Coronary artery (tissue), 2 donors: ENCODE results near the gene CST1.
A peak's percentile ranks its signal among the peaks of the same experiment; 100 is the strongest.

Experiments
- DNase-seq: peaks from one replicate; pipeline ENCODE4 v3.0.0-alpha.2; 2017; ENCODE audit warnings: low spot score
- H3K27ac ChIP-seq, 2 donors: fragments of 200-600 bp; sonication (generic); one replicate each; pipeline ENCODE4 v1.5.1; 2016 to 2019
- H3K4me3 ChIP-seq: fragments of 200-600 bp; sonication (generic); 2 replicates; pipeline ENCODE4 v1.5.1; 2016; ENCODE audit warnings: mild to moderate bottlenecking, moderate library complexity
- TF ChIP-seq, protein P1 (sequence below): fragments of 200-600 bp; sonication (generic); IDR thresholded peaks from one replicate; pipeline ENCODE4 v1.5.1; 2019; ENCODE audit warnings: antibody characterized with exemption

Gene CST1

GRCh38 chr20:23710771-23711170 lies 40.0 kb downstream of the CST1 start:
- TF ChIP-seq, protein P1, sequence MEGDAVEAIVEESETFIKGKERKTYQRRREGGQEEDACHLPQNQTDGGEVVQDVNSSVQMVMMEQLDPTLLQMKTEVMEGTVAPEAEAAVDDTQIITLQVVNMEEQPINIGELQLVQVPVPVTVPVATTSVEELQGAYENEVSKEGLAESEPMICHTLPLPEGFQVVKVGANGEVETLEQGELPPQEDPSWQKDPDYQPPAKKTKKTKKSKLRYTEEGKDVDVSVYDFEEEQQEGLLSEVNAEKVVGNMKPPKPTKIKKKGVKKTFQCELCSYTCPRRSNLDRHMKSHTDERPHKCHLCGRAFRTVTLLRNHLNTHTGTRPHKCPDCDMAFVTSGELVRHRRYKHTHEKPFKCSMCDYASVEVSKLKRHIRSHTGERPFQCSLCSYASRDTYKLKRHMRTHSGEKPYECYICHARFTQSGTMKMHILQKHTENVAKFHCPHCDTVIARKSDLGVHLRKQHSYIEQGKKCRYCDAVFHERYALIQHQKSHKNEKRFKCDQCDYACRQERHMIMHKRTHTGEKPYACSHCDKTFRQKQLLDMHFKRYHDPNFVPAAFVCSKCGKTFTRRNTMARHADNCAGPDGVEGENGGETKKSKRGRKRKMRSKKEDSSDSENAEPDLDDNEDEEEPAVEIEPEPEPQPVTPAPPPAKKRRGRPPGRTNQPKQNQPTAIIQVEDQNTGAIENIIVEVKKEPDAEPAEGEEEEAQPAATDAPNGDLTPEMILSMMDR: no peak
- Histone ChIP-seq H3K4me3 (no peak overlapping the region), H3K27ac (no peak overlapping the region)
- DNase-seq: no peak

DNA sequence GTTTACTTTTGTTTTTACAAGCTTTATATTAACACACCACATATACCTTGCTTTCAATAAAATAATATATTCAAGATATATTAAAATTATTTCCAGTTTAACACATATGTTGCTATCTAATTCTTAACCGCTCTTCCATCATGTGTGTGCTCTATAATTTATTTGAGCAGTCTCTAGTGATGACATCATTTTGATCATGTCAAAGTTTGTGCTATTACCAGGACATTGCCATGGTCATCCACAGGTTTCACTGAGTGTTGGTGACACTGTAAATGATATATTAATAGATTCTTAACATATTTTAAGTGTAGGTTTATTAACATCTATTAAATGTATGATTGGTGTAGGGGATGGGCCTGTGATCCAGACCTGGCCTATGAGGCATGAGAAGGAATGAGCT lies 44.8 kb downstream of the CST1 start:
- Histone ChIP-seq H3K4me3 (no peak overlapping the region), H3K27ac (no peak overlapping the region)
- TF ChIP-seq, protein P1: no peak
- DNase-seq: no peak

- H3K27ac ChIP-seq: no peak overlapping the region
- DNase-seq: no peak
- H3K4me3 ChIP-seq: no peak overlapping the region
- TF ChIP-seq, protein P1: no peak
Observed at GRCh38 chr20:23702021-23702420, 48.7 kb downstream of the CST1 start.

DNA sequence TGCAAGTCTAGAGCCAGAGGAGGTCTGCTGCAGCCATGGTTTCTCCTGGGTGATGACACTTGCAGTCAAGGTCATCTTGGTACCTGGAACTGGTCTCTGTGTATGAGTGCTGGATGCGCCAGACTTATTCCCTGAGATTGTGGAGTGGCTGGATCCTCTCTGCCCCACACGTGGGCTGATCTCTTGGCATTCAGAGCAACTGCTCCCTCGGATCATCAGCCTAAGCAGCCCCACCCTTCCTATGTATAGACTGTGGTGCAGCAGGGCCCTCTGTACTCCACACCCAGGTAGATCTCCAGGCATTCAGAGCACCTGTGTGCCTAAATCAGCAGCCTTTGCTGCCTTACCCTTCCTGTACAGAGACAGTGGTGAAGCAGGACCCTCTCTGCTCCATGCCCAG lies 49.8 kb downstream of the CST1 start:
- H3K4me3 ChIP-seq: no peak overlapping the region
- H3K27ac ChIP-seq: no peak overlapping the region
- DNase-seq: peak; percentile 46
- TF ChIP-seq, protein P1: no peak

GRCh38 chr20:23697947-23698346 lies 52.8 kb downstream of the CST1 start:
- TF ChIP-seq, protein P1: no peak
- H3K27ac ChIP-seq: no peak overlapping the region
- no peak for DNase-seq
- no peak overlapping the region for H3K4me3 ChIP-seq
